HUES6 (cell line): ENCODE data around the gene FGFR3.

Experiments
- H3K27ac ChIP-seq: 2 replicates; pipeline ENCODE4 v1.7.0; 2013; ENCODE audit warnings: low read depth, mild to moderate bottlenecking, low read length, inconsistent platforms
- H3K27me3 ChIP-seq: 2 replicates; pipeline ENCODE4 v1.6.1; 2013; ENCODE audit warnings: low read length; ENCODE audit not compliant: control insufficient read depth, insufficient read depth
- H3K36me3 ChIP-seq: 2 replicates; pipeline ENCODE4 v1.6.1; 2013; ENCODE audit warnings: low read length; ENCODE audit not compliant: control insufficient read depth, insufficient read depth
- H3K4me1 ChIP-seq: 2 replicates; pipeline ENCODE4 v1.6.1; 2013; ENCODE audit warnings: low read length; ENCODE audit not compliant: control insufficient read depth, insufficient read depth
- H3K4me3 ChIP-seq: 2 replicates; pipeline ENCODE4 v1.5.1; 2013; ENCODE audit warnings: low read depth, low read length
- H3K9ac ChIP-seq: one replicate; pipeline ENCODE4 v1.6.1; 2013; ENCODE audit warnings: mild to moderate bottlenecking, low read length
- H3K9me3 ChIP-seq: 2 replicates; pipeline ENCODE4 v1.6.1; 2013; ENCODE audit warnings: low read depth, low read length; ENCODE audit not compliant: control insufficient read depth, insufficient read depth

The FGFR3 gene

GRCh38 chr4:1771555-1772305, 21.4 kb upstream of the FGFR3 start:
- Histone ChIP-seq H3K36me3 (no peaks in the 10 kb centered on the region), H3K9me3 (no peaks in the 10 kb centered on the region), H3K4me3 (no peak overlapping the region), H3K27ac (no peak overlapping the region), H3K4me1 (peaks cover 45% of the 10 kb centered on the region), H3K9ac (no peak overlapping the region), H3K27me3 (peaks cover 4% of the 10 kb centered on the region; the same call in 1 of the 2 replicates)

GRCh38 chr4:1772853-1773538, 20.1 kb upstream of the FGFR3 start:
- peaks cover 4% of the 10 kb centered on the region; the same call in 1 of the 2 replicates for H3K27me3 ChIP-seq
- H3K36me3 ChIP-seq = no peaks in the 10 kb centered on the region
- no peaks in the 10 kb centered on the region for H3K9me3 ChIP-seq
- no peak overlapping the region for H3K9ac ChIP-seq
- H3K4me3 ChIP-seq = no peak overlapping the region
- H3K27ac ChIP-seq = no peak overlapping the region
- peaks cover 56% of the 10 kb centered on the region for H3K4me1 ChIP-seq

- Histone ChIP-seq H3K9ac (no peak overlapping the region), H3K4me1 (peaks cover 55% of the 10 kb centered on the region), H3K36me3 (no peaks in the 10 kb centered on the region), H3K4me3 (no peak overlapping the region), H3K9me3 (no peaks in the 10 kb centered on the region), H3K27ac (no peak overlapping the region), H3K27me3 (peaks cover 4% of the 10 kb centered on the region; the same call in 1 of the 2 replicates)
Measured at GRCh38 chr4:1773754-1774153, 19.3 kb upstream of the FGFR3 start.

- Histone ChIP-seq H3K9ac (peak overlapping the region; percentile 7), H3K27me3 (no peaks in the 10 kb centered on the region), H3K4me3 (no peak overlapping the region), H3K27ac (no peak overlapping the region), H3K4me1 (peaks cover 54% of the 10 kb centered on the region), H3K36me3 (no peaks in the 10 kb centered on the region), H3K9me3 (no peaks in the 10 kb centered on the region)
Measured at GRCh38 chr4:1775731-1776500, 17.2 kb upstream of the FGFR3 start.

DNA sequence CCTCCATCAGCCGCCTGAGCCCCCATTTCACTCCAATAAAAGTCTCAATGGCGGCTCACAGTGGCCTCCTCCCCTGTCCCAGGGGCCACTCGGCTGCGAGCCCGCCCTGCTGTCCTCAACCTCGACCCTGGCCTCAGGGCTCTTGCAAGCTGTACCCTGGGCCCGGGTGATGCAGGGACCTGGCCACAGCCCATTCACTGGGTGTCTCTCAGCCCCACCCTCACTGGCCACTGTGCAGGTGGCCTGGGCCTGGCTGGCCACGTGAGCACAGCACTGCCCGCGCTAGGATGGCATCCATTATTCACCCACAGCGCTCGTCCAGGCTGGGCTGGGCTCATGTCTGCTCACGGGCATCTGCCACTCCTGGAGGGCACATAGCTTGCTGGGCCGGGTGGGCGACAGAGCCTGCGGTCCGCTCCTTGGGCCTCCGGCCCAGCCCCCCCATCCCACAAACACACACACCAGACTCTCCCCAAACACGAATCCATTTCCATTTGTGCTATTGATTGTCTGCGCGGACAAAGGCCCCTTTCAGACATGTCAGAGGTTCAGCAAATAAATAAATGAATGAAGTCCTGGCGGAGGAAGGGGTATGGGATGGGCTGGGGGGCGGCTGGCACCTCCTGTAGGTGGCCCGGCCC, 16.5 kb upstream of the FGFR3 start:
- no peaks in the 10 kb centered on the region for H3K9me3 ChIP-seq
- H3K9ac ChIP-seq = peak overlapping the region; percentile 7
- H3K27me3 ChIP-seq = no peaks in the 10 kb centered on the region
- peaks cover 49% of the 10 kb centered on the region for H3K4me1 ChIP-seq
- no peak overlapping the region for H3K27ac ChIP-seq
- no peaks in the 10 kb centered on the region for H3K36me3 ChIP-seq
- no peak overlapping the region for H3K4me3 ChIP-seq

- peak overlapping the region; percentile 85 for H3K27ac ChIP-seq
- H3K9ac ChIP-seq = peak overlapping the region; percentile 52
- H3K4me3 ChIP-seq = peak overlapping the region; percentile 25
- peaks cover 53% of the 10 kb centered on the region for H3K4me1 ChIP-seq
- no peaks in the 10 kb centered on the region for H3K27me3 ChIP-seq
- no peaks in the 10 kb centered on the region for H3K36me3 ChIP-seq
- no peaks in the 10 kb centered on the region for H3K9me3 ChIP-seq
Measured at GRCh38 chr4:1777822-1778641, 15.1 kb upstream of the FGFR3 start.

- Histone ChIP-seq H3K4me3 (no peak overlapping the region), H3K4me1 (peaks cover 51% of the 10 kb centered on the region), H3K9me3 (no peaks in the 10 kb centered on the region), H3K27me3 (no peaks in the 10 kb centered on the region), H3K27ac (peak overlapping the region; percentile 58; the same call in 1 of the 2 replicates), H3K9ac (peak overlapping the region; percentile 45), H3K36me3 (no peaks in the 10 kb centered on the region)
Measured at GRCh38 chr4:1778642-1779392, 14.3 kb upstream of the FGFR3 start.

DNA sequence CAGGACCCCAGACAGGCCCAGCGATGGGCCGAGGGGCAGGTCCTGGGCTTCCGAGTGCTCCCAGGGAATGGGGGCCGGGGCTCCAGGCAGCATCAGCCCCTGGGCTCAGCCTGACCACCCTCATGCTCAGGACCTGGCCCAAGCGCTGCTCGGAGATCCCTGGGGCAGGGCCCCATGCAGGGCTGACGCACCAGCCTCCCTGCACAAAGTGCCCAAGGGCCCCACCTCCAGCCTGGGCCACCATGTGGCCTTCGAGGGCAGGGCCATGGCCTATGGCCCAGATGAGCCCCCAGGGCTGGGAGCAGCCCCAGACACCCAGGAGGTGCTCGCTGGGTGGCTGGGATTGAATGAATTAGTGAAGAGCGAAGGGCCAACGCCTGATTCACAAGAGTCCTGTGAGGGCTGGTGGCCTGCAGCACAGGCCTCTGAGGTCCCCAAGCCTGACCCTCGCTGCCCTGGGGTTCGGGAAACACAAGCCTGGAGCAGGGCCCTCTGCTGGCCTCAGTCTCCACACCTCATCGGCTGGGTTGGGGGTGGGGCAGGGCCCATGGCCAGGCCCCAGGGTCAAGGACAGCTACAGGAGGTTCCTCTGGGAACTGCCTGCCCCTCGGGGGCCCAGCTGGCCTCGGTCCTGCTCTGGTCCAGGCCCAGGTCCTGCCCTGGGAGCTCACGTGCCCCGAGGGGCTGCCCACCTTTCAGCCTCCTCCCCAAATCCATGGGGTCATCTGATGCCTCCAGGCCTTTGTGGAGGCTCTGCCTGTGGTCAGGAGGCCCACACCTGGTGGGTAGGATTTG, 13.3 kb upstream of the FGFR3 start:
- H3K27ac ChIP-seq = no peak overlapping the region
- H3K27me3 ChIP-seq = no peaks in the 10 kb centered on the region
- H3K36me3 ChIP-seq = no peaks in the 10 kb centered on the region
- H3K4me3 ChIP-seq = no peak overlapping the region
- peak overlapping the region; percentile 30 for H3K9ac ChIP-seq
- peaks cover 51% of the 10 kb centered on the region for H3K4me1 ChIP-seq
- H3K9me3 ChIP-seq = no peaks in the 10 kb centered on the region

DNA sequence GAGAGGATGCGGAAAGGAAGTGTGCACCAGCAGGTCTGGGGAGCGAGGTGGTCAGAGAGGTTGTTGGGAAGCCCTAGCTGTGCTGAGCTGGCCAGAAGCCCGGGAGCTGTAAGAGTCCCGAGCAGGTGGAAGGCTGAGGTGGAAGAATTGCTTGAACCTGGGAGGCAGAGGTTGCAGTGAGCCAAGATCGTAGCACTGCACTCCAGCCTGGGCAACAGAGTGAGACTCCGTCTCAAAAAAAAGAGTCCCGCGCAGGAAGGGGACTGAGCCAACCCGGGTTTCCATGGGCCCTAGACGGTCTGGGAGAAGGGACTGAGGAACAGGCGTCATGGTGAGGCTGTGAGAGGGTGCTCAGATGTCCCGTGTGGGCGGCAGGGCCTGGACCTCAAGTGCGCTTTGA, 12.7 kb upstream of the FGFR3 start:
- no peak overlapping the region for H3K4me3 ChIP-seq
- H3K27me3 ChIP-seq = no peaks in the 10 kb centered on the region
- H3K4me1 ChIP-seq = peaks cover 54% of the 10 kb centered on the region
- no peaks in the 10 kb centered on the region for H3K36me3 ChIP-seq
- no peak overlapping the region for H3K27ac ChIP-seq
- no peaks in the 10 kb centered on the region for H3K9me3 ChIP-seq
- no peak overlapping the region for H3K9ac ChIP-seq
